ENCODE data around the gene SH3RF2.

Gene SH3RF2

DNA sequence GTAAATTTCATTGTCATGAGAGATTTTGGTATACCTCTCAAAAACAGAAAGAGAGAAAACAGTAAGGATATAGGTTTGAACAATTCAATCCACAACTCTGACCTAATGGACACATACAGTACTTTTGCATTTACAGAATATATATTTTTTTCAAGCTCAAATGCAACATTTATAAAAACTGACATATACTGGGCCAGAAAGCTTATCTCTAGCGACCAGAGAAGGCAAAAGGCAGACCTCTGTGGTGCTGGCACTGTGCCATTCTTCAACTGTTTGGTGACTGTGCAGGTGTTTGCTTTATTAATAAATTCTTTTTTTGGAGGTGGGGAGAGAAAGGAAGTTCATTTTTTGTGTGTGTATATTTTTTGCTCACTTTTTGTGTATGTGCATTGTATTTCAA lies 175.0 kb downstream of the SH3RF2 start:
- no peak overlapping the region for H3K9ac ChIP-seq (ENCODE audit: low read length)
- H3K4me3 ChIP-seq (ENCODE audit: low read depth, low read length, poor library complexity, severe bottlenecking): no peak overlapping the region
- no peaks in the 10 kb centered on the region for H3K27me3 ChIP-seq (ENCODE audit: insufficient read depth, low read length)

DNA sequence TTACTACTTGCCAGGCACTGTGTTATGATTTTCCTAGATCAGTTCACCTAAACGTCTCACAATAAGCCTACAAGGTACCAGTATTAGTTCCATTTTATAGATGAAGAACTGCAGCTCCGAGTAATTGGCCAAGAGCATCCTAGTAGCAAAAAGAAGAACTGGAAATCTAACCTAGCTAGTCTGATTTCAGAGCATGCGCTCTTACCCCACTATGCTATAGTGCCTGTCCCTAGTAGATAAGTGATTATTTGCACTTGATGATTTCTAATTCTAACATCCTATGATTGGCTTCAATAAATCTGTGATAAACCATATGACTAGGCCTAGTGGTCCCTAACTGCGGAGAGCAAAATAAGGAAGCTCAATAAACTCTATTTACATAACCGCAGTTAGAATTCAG lies 176.1 kb downstream of the SH3RF2 start:
- Histone ChIP-seq H3F3A (ENCODE audit: insufficient read depth, low read length) (no peaks in the 10 kb centered on the region), H3K4me3 (ENCODE audit: low read depth, low read length, poor library complexity, severe bottlenecking) (no peak overlapping the region), H3K27me3 (ENCODE audit: insufficient read depth, low read length) (no peaks in the 10 kb centered on the region), H3K27ac (ENCODE audit: low read depth, low read length, poor library complexity, severe bottlenecking) (no peak overlapping the region), H3K9me2 (ENCODE audit: low read depth, low read length) (no peaks in the 10 kb centered on the region), H3K4me1 (ENCODE audit: insufficient read depth, low read length, severe bottlenecking) (peaks cover 10% of the 10 kb centered on the region), H3K9ac (ENCODE audit: low read length) (no peak overlapping the region), H3K36me3 (ENCODE audit: insufficient read depth, low read length) (peaks cover 41% of the 10 kb centered on the region), H3K9me3 (ENCODE audit: low read length) (no peaks in the 10 kb centered on the region), H3K4me2 (ENCODE audit: low read length) (no peak overlapping the region), H3K79me2 (ENCODE audit: insufficient read depth, low read length) (no peaks in the 10 kb centered on the region), H2AFZ (ENCODE audit: low read length) (no peak overlapping the region), H4K20me1 (ENCODE audit: insufficient read depth, low read length) (no peaks in the 10 kb centered on the region)
- TF ChIP-seq EZH2 (IDR thresholded peaks at IDR 0.05; ENCODE audit: borderline replicate concordance, low read length) (no peak), CTCF (IDR thresholded peaks at IDR 0.05; ENCODE audit: low read length) (no peak)

More for the DNA sequence above, 175.0 kb downstream of the SH3RF2 start:
- Histone ChIP-seq H4K20me1 (ENCODE audit: insufficient read depth, low read length) (no peaks in the 10 kb centered on the region), H3K27ac (ENCODE audit: low read depth, low read length, poor library complexity, severe bottlenecking) (no peak overlapping the region), H3K9me3 (ENCODE audit: low read length) (no peaks in the 10 kb centered on the region), H3K36me3 (ENCODE audit: insufficient read depth, low read length) (peaks cover 35% of the 10 kb centered on the region), H3F3A (ENCODE audit: insufficient read depth, low read length) (no peaks in the 10 kb centered on the region), H3K79me2 (ENCODE audit: insufficient read depth, low read length) (no peaks in the 10 kb centered on the region), H2AFZ (ENCODE audit: low read length) (no peak overlapping the region), H3K9me2 (ENCODE audit: low read depth, low read length) (no peaks in the 10 kb centered on the region), H3K4me2 (ENCODE audit: low read length) (no peak overlapping the region), H3K4me1 (ENCODE audit: insufficient read depth, low read length, severe bottlenecking) (peaks cover 10% of the 10 kb centered on the region)
- TF ChIP-seq EZH2 (IDR thresholded peaks at IDR 0.05; ENCODE audit: borderline replicate concordance, low read length) (no peak), CTCF (IDR thresholded peaks at IDR 0.05; ENCODE audit: low read length) (no peak)

All from OCI-LY1 (cell line).